K562 (cell line): Measurements from ENCODE around the gene CDH6. TPM values are rescaled to one million over a fixed set of nuclear protein-coding genes. Genes with fewer than 3 reads are reported as not detected.

Experiments used
- ATAC-seq: fragments of 200-7000 bp; cut with Tn5 transposase; 3 replicates; pipeline ENCODE4 v1.9.1; 2020; ENCODE audit warnings: moderate library complexity
- BruUV-seq: library from RNA; stranded (reverse); fragments of 400-500 nt; replicated peaks from 2 replicates; lab custom pipeline; 2021; lab: Mats Ljungman, UMichigan
- CTCF ChIA-PET: fragments of 300-600 bp; formaldehyde crosslinking; extraction: SDS; loops from one replicate; lab custom pipeline; 2021; ENCODE audit warnings: low intra/inter-chr PET ratio; lab: Yijun Ruan, JAX
- POLR2A ChIA-PET: fragments of 300-600, 350-650 bp; sonication (Branson Sonifier 250); formaldehyde crosslinking; extraction: SDS; loops from one replicate; lab custom pipeline; 2021; ENCODE audit warnings: antibody characterized with exemption, inconsistent platforms; lab: Yijun Ruan, JAX
- DNase-seq, 4 experiments: peaks; one replicate each; pipeline versions ENCODE4 v3.0.0 to v3.0.0-alpha.2; 2011 to 2018; ENCODE audit warnings: low spot score in 3 of 4, mixed read lengths in 3 of 4; ENCODE audit errors: extremely low read depth in 1 of 4
- FAIRE-seq: peaks from 2 replicates; lab custom pipeline; 2011; peaks lifted over from hg19 to GRCh38; lab: Jason Lieb, UNC
- H2AFZ ChIP-seq: 2 replicates; pipeline ENCODE4 v1.6.0; 2011; ENCODE audit warnings: low read depth, low read length, control low read depth, inconsistent platforms
- H3K27ac ChIP-seq: fragments of 200-600 bp; 3 replicates; pipeline ENCODE4 v1.8.0; 2011; ENCODE audit warnings: low read depth, mild to moderate bottlenecking, control low read depth, inconsistent platforms, low read length, moderate library complexity, mixed read lengths; ENCODE audit errors: extremely low read depth
- H3K27me3 ChIP-seq, 2 experiments: fragments of 300-600 bp in 1 of 2; 2 replicates in 1 of 2; 3 replicates in 1 of 2; pipeline versions ENCODE4 v1.6.0 to v1.8.0; 2011; ENCODE audit warnings: inconsistent platforms in 2 of 2, low read length in 2 of 2, mild to moderate bottlenecking in 1 of 2, mixed read lengths in 1 of 2, moderate library complexity in 1 of 2; ENCODE audit not compliant: control insufficient read depth in 2 of 2, insufficient read depth in 2 of 2
- H3K36me3 ChIP-seq: fragments of 300-600 bp; 3 replicates; pipeline ENCODE4 v1.8.0; 2011; ENCODE audit warnings: mild to moderate bottlenecking, low read length, inconsistent platforms; ENCODE audit not compliant: control insufficient read depth, insufficient read depth
- H3K4me1 ChIP-seq, 2 experiments: fragments of 200-600 bp in 1 of 2; replicated peaks in 1 of 2; 2 replicates in 1 of 2; 3 replicates in 1 of 2; pipeline versions ENCODE4 v1.5.1 to v1.8.0; 2011; ENCODE audit warnings: inconsistent platforms in 2 of 2, low read length in 2 of 2, mild to moderate bottlenecking in 1 of 2, mixed read lengths in 1 of 2, moderate library complexity in 1 of 2; ENCODE audit not compliant: control insufficient read depth in 2 of 2, insufficient read depth in 2 of 2
- H3K4me2 ChIP-seq: 2 replicates; pipeline ENCODE4 v1.6.1; 2011; ENCODE audit warnings: low read length, control low read depth, inconsistent platforms, mixed read lengths; ENCODE audit not compliant: insufficient read depth
- H3K4me3 ChIP-seq: fragments of 200-600 bp; sonication (generic), shearing (Covaris generic); 2 replicates; pipeline ENCODE4 v1.5.1; 2016; ENCODE audit warnings: control low read depth, inconsistent platforms
- H3K79me2 ChIP-seq: fragments of 200-600 bp; 3 replicates; pipeline ENCODE4 v1.8.0; 2011; ENCODE audit warnings: low read length, inconsistent platforms; ENCODE audit not compliant: control insufficient read depth, insufficient read depth
- H3K9ac ChIP-seq, 2 experiments: 2 replicates each; pipeline versions ENCODE4 v1.6.0 to v1.6.1; 2011; ENCODE audit warnings: low read depth in 2 of 2, low read length in 2 of 2, control low read depth in 1 of 2, inconsistent platforms in 1 of 2, mild to moderate bottlenecking in 1 of 2, mixed read lengths in 1 of 2; ENCODE audit not compliant: insufficient read depth in 1 of 2
- H3K9me1 ChIP-seq: one replicate; pipeline ENCODE4 v1.6.0; 2011; ENCODE audit warnings: inconsistent platforms, mild to moderate bottlenecking, low read length, moderate library complexity; ENCODE audit not compliant: control insufficient read depth, insufficient read depth
- H3K9me3 ChIP-seq: replicated peaks from 2 replicates; pipeline ENCODE4 v1.5.1; 2011; ENCODE audit warnings: low read depth, low read length, inconsistent platforms; ENCODE audit not compliant: control insufficient read depth, insufficient read depth
- H4K20me1 ChIP-seq: replicated peaks from 2 replicates; pipeline ENCODE4 v1.6.1; 2011; ENCODE audit warnings: low read length, inconsistent platforms, mixed read lengths; ENCODE audit not compliant: control insufficient read depth, insufficient read depth
- CAMTA2 ChIP-seq: fragments of 250-450 bp; sonication (Bioruptor Pico); conservative IDR thresholded peaks from 2 replicates; pipeline ENCODE4 v1.5.1; 2022
- CBX8 ChIP-seq: fragments of 200-600 bp; sonication (generic); IDR thresholded peaks from 2 replicates; pipeline ENCODE4 v1.6.1; 2012; ENCODE audit warnings: borderline replicate concordance, mixed run types, low read depth, mild to moderate bottlenecking, moderate library complexity, mixed read lengths, low read length, control low read depth, inconsistent platforms; ENCODE audit not compliant: poor library complexity, severe bottlenecking; ENCODE audit errors: extremely low read depth
- CEBPB ChIP-seq: fragments of 450-650 bp; IDR thresholded peaks from 2 replicates; pipeline ENCODE4 v1.6.1; 2016; ENCODE audit warnings: missing genetic modification characterization, missing compliant biosample characterization
- CEBPG ChIP-seq, 3 experiments: fragments of 200-800 bp in 1 of 3; sonication (Bioruptor generic) in 1 of 3; sonication (generic) in 1 of 3; formaldehyde crosslinking in 1 of 3; IDR thresholded peaks in 2 of 3; conservative IDR thresholded peaks in 1 of 3; 2 replicates each; pipeline versions ENCODE4 v1.6.1 to v1.8.0; 2016 to 2022; ENCODE audit warnings: missing compliant biosample characterization in 2 of 3, missing genetic modification characterization in 2 of 3, mild to moderate bottlenecking in 1 of 3, missing genetic modification reagents in 1 of 3
- ELF4 ChIP-seq: fragments of 450-650 bp; formaldehyde crosslinking; IDR thresholded peaks from 2 replicates; pipeline ENCODE4 v1.4.0; 2022; ENCODE audit warnings: missing genetic modification characterization
- PPARD ChIP-seq: fragments of 250-450 bp; sonication (Bioruptor Pico); IDR thresholded peaks from 2 replicates; pipeline ENCODE4 v1.8.0; 2022; ENCODE audit warnings: inconsistent platforms, mild to moderate bottlenecking, moderate library complexity
- ZNF23 ChIP-seq: fragments of 250-450 bp; sonication (Bioruptor Pico); IDR thresholded peaks from 2 replicates; pipeline ENCODE4 v1.4.0; 2020; ENCODE audit warnings: mild to moderate bottlenecking
- ZNF586 ChIP-seq: fragments of 450-650 bp; formaldehyde crosslinking; conservative IDR thresholded peaks from 2 replicates; pipeline ENCODE4 v1.4.0; 2020; ENCODE audit warnings: mild to moderate bottlenecking, moderate library complexity
- WGBS: fragments of 100-300 bp; shearing (Covaris generic); methylation state at CpG from one replicate; pipeline ENCODE4 v1.1.6; 2016; ENCODE audit warnings: low coverage, mixed read lengths; ENCODE audit not compliant: insufficient coverage; ENCODE audit errors: missing lambda C conversion rate; 5-methylcytosine and 5-hydroxymethylcytosine counted together
- in situ Hi-C: fragments of 300-500 bp; cut with MboI; formaldehyde crosslinking; loops from 4 replicates; pipeline ENCODE4 v1.15.0; 2018; ENCODE audit warnings: inconsistent platforms, mixed read lengths
- intact Hi-C: fragments of 100-400 bp; cut with micrococcal nuclease; formaldehyde crosslinking; loops from 2 replicates; pipeline ENCODE4 v1.14.2; 2022
- polyA plus RNA-seq, 8 experiments: library from polyadenylated mRNA; depleted of rRNA in 4 of 8; stranded (reverse) in 5 of 8; unstranded in 3 of 8; fragments of >200 nt; fragmentation: Nextera tagmentation in 2 of 8; fragmentation: Illumina TruSeq in 1 of 8; extraction: Ambion mirVana in 2 of 8; extraction: Trizol in 1 of 8; gene quantifications; 2 replicates each; pipeline versions ENCODE4 v1.2.1 to v1.2.3, GENCODE V29; 2011 to 2014; ENCODE audit warnings: inconsistent platforms in 1 of 8, missing spikeins in 1 of 8
- total RNA-seq, 7 experiments: library from RNA; depleted of rRNA in 6 of 7; stranded (reverse); fragments of >200 nt in 6 of 7; fragmentation: Illumina TruSeq in 2 of 7; extraction: Trizol in 2 of 7; gene quantifications; 2 replicates each; pipeline versions ENCODE4 v1.2.1 to v1.2.3, GENCODE V29; 2011 to 2021; ENCODE audit warnings: low replicate concordance in 1 of 7
- TF ChIP-seq, protein P1 (sequence below): fragments of 250-450 bp; sonication (Bioruptor Pico); IDR thresholded peaks from 2 replicates; pipeline ENCODE4 v1.8.0; 2021; ENCODE audit warnings: moderate library complexity, mild to moderate bottlenecking, inconsistent platforms
- TF ChIP-seq, protein P2 (sequence below): fragments of 250-450 bp; sonication (Bioruptor Pico); IDR thresholded peaks from 2 replicates; pipeline ENCODE4 v1.4.0; 2020; ENCODE audit warnings: mild to moderate bottlenecking, moderate library complexity

The CDH6 gene
- total and polyA plus RNA-seq, 9 of the 15 experiments (the other 6 are each of a cell fraction or from before 2014, with no cell fraction given) = not detected

DNA sequence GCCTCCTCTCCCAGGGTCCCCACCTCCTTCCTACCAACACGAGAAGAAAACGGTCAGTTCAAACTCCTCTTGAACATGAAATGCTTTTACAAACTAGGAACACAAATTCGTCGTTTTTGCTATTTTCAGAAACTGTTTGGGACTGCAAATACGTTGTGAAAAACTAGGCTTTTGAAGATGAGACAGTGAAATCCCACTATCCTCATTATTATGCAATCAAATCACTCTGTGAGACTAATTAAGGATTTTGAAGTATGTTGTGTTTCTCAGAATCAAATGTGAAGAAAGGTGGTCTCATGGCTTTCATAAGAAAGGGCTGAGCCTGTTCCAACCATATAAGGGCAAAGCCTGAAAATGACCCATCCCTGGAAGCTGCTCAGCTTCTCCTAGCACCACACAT lies 33.2 kb downstream of the CDH6 start:
- Histone ChIP-seq H4K20me1 (no peaks in the 10 kb centered on the region), H3K9ac (no peak overlapping the region), H2AFZ (no peak overlapping the region), H3K4me3 (no peak overlapping the region), H3K27me3 (no peaks in the 10 kb centered on the region), H3K9me1 (no peaks in the 10 kb centered on the region), H3K27ac (no peak overlapping the region), H3K4me2 (no peak overlapping the region), H3K79me2 (no peaks in the 10 kb centered on the region), H3K4me1 (no peaks in the 10 kb centered on the region), H3K36me3 (no peaks in the 10 kb centered on the region), H3K9me3 (no peaks in the 10 kb centered on the region)
- intact Hi-C loops (no loop called here), in situ Hi-C loops (no loop called here)
- POLR2A ChIA-PET = no interaction called here
- TF ChIP-seq PPARD (CRISPR knock-in tag) (no peak), ELF4 (CRISPR knock-in tag) (no peak), CEBPB (tag) (peak; percentile 19; the same call in 1 of the 2 replicates), ZNF23 (CRISPR knock-in tag) (no peak), CEBPG (CRISPR knock-in tag; IDR thresholded peaks at IDR 0.05) (no peak), CEBPG (tag; conservative IDR thresholded peaks at IDR 0.05 in 1 of 2, IDR thresholded peaks at IDR 0.05 in 1 of 2) (peak in 1 of 2 experiments; percentile 56; a peak in 2 of 4 replicates), CAMTA2 (CRISPR knock-in tag) (no peak), ZNF586 (CRISPR knock-in tag) (no peak), CBX8 (no peak)
- TF ChIP-seq, protein P1, sequence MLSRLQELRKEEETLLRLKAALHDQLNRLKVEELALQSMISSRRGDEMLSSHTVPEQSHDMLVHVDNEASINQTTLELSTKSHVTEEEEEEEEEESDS (CRISPR knock-in tag) = no peak
- TF ChIP-seq, protein P2, sequence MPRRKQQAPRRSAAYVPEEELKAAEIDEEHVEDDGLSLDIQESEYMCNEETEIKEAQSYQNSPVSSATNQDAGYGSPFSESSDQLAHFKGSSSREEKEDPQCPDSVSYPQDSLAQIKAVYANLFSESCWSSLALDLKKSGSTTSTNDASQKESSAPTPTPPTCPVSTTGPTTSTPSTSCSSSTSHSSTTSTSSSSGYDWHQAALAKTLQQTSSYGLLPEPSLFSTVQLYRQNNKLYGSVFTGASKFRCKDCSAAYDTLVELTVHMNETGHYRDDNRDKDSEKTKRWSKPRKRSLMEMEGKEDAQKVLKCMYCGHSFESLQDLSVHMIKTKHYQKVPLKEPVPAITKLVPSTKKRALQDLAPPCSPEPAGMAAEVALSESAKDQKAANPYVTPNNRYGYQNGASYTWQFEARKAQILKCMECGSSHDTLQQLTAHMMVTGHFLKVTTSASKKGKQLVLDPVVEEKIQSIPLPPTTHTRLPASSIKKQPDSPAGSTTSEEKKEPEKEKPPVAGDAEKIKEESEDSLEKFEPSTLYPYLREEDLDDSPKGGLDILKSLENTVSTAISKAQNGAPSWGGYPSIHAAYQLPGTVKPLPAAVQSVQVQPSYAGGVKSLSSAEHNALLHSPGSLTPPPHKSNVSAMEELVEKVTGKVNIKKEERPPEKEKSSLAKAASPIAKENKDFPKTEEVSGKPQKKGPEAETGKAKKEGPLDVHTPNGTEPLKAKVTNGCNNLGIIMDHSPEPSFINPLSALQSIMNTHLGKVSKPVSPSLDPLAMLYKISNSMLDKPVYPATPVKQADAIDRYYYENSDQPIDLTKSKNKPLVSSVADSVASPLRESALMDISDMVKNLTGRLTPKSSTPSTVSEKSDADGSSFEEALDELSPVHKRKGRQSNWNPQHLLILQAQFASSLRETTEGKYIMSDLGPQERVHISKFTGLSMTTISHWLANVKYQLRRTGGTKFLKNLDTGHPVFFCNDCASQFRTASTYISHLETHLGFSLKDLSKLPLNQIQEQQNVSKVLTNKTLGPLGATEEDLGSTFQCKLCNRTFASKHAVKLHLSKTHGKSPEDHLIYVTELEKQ = no peak
- BruUV-seq = no TSS peak
- FAIRE-seq = no peak
- WGBS = 1% methylated on average over 5 of the region's 5 CpGs
- ATAC-seq = no peak
- CTCF ChIA-PET = no interaction called here
- DNase-seq = no peak
